HG02610 (cell line): ENCODE results near the gene CNDP1.
"Not testable (repeated sequence)": the region's sequence is repeated elsewhere in the genome, so short reads cannot be mapped to it uniquely, and the experiment has no call there.

Source experiments
- ATAC-seq: cut with Tn5 transposase; IDR thresholded peaks from one replicate; pipeline ENCODE4 v1.9.1; 2021; ENCODE audit warnings: mild to moderate bottlenecking, moderate library complexity; ENCODE audit not compliant: unreplicated experiment

Gene CNDP1

DNA sequence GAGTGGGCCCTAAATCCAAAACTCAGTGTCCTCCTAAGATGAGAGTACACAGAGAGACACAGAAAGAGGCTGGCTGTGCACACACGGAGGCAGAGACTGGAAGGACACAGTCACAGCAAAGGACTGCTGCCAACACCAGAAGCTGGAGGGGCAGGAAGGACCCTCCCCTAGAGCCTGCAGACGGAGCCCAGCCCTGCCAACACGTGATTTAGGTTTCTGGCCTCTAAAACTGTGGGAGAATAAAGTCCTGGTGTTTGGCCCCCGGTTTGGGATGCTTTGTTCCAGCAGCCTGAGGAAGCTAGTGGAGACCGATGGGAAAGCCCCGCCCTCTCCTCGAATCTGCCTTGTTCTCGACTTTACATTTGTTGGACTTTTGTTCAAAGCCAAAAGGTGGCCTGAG lies 10.6 kb downstream of the CNDP1 start:
- no peak for ATAC-seq

GRCh38 chr18:74546007-74546406 lies 11.7 kb downstream of the CNDP1 start:
- no peak for ATAC-seq

GRCh38 chr18:74546751-74547530 lies 12.6 kb downstream of the CNDP1 start:
- no peak for ATAC-seq

DNA sequence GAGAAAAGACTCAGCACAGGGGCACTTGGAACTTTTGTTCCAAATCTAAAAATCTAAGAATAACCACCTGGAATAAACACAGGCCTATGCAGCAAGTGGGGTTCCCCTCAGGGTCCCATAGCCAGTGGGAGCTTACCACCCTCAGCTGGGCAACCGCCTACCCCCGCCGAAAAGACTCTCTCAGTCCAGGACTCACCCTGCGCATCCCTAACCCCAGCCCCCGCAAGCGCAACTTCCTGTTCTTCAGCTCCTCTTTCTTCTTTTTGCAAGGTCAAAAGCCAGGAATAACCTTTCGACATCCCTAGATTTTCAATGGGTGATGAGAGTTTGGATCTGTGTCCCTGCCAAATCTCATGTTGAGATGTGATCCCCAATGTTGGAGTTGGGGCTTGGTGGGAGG lies 13.6 kb downstream of the CNDP1 start:
- ATAC-seq = no peak

DNA sequence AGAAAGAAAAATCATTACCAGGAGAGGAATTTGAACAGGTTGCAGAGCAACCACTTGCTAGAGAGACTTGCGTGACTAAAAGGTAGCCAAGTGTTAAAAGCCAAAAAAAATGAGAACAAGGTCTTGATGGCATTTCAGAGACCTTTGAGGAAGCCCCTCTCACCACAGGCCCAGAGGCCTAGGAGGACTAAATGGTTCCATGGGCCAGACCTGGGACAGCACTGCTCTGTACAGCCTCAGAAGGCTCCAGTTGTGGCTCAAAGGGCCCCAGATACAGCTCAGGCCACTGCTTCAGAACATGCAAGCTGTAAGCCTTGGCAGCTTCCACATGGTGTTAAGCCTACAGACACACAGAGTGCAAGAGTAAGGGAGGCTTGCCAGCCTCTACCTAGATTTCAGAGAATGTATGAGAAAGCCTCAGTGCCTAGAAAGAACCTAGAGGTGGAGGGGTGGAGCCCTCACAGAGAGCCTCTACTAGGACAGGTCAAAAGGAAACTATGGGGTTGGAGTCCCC lies 15.3 kb downstream of the CNDP1 start:
- no peak for ATAC-seq

- no peak for ATAC-seq
Observed at GRCh38 chr18:74550886-74551285, 16.6 kb downstream of the CNDP1 start.

GRCh38 chr18:74551452-74551851 lies 17.2 kb downstream of the CNDP1 start:
- ATAC-seq = no peak

DNA sequence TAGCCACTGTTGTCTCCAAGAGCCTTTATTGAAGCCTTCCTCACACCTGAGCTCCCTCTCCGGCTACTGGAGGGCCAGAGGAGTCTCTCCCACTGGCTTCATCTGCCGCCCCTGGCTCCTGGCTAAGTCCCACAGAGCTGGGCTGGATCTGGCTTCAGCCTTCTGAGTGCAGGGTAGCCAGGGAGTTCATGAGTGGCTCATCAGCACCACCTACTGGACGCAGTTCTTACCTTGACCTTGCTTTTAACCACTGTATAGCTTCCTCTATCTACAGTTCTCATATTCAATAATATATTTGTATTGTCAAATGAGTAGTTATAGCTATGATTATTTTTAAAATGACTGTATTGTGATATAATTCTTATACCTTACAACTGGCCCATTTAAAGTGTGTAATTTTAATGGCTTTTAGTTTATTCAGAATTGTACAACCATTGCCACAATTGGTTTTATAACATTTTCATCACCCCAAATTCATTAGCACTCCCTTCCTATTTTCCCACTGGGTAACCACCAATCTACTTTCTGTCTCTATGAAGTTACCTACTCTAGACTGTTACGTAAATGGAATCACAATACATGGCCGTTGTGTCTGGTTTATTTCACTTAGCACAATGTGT lies 17.7 kb downstream of the CNDP1 start:
- peak; percentile 96 for ATAC-seq

- no peak for ATAC-seq
Observed at GRCh38 chr18:74556126-74556525, 21.8 kb downstream of the CNDP1 start.

DNA sequence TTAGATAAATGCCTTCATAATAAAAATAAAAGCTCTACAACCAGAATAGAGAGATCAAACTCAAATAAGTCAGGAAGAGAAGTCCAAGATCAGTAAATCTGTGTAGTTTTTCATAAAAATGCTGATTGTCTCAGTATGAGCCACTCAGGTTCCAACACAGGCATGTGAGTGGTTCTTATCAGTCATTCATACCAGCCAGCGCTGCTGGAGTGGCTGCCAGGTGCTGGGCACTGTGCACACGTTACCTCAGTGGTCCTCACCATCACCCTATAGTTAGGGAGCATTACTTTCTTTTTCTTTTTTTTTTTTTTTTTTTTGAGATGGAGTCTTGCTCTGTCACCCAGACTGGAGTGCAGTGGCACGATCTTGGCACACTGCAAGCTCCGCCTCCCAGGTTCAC lies 23.8 kb downstream of the CNDP1 start:
- no peak for ATAC-seq

DNA sequence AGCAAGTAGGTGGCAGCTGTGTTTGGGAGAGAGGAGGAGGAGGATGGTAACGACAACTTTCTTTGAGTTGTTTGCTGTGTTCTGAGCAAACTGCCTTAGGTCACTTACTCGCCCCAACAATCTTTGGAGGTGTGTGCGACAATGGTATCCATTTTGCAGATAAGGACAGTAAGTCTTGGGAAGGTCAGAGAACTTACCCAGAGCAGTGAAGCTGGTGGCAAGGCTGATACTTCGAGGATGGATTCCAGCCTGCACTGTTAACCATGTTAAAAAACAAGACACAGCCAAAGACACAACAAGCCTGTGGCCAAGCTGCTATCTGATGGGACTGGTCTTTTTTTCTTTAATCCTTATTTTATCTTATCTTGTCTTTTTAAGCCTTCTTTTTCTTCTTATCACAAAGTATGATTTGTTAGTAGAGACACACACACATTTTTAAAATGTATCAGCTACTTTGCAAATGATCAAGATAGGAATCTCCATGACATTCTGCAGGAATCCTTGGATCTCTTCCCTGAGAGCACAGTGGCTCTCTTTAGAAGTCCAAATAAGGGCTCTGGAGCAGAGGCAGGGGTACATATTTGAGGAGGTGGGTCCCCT lies 27.9 kb downstream of the CNDP1 start:
- no peak for ATAC-seq

- ATAC-seq = no peak
Observed at GRCh38 chr18:74562775-74563174, 28.5 kb downstream of the CNDP1 start.

GRCh38 chr18:74563999-74564398 lies 29.7 kb downstream of the CNDP1 start:
- no peak for ATAC-seq

DNA sequence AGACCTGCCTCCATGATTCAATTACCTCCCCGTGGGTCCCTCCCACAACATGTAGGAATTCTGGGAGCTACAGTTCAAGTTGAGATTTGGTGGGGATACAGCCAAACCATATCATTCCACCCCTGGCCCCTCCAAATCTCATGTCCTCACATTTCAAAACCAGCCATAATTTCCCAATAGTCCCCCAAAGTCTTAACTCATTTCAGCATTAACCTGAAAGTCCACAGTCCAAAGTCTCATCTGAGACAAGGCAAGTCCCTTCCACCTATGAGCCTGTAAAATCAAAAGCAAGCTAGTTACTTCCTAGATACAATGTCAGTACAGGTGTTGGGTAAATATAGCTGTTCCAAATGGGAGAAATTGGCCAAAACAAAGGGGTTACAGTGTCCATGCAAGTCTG lies 30.9 kb downstream of the CNDP1 start:
- ATAC-seq = not testable (repeated sequence)

GRCh38 chr18:74565993-74566392 lies 31.7 kb downstream of the CNDP1 start:
- not testable (repeated sequence) for ATAC-seq

GRCh38 chr18:74567822-74568221 lies 33.5 kb downstream of the CNDP1 start:
- no peak for ATAC-seq

- ATAC-seq = no peak
Observed at GRCh38 chr18:74569401-74569800, 35.1 kb downstream of the CNDP1 start.

DNA sequence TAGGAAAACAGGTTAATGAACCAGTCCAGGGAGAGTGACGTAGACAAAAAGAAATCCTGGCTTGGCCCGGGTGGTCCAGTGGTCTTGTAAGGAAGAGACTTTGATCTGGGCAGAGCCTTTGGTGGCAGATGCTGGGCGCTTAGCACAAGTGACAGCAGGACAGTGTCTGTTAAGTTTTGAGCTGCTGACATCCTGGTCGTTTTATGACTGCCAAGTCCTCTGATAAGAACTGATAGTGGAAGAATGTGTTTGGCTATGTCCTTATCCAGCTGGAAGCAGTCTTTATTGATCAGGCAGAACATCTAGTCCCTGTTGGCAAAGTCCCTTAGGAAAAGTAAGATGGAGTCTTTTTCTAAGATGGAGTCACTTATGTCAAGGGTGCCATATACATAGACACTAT lies 36.0 kb downstream of the CNDP1 start:
- ATAC-seq = no peak

DNA sequence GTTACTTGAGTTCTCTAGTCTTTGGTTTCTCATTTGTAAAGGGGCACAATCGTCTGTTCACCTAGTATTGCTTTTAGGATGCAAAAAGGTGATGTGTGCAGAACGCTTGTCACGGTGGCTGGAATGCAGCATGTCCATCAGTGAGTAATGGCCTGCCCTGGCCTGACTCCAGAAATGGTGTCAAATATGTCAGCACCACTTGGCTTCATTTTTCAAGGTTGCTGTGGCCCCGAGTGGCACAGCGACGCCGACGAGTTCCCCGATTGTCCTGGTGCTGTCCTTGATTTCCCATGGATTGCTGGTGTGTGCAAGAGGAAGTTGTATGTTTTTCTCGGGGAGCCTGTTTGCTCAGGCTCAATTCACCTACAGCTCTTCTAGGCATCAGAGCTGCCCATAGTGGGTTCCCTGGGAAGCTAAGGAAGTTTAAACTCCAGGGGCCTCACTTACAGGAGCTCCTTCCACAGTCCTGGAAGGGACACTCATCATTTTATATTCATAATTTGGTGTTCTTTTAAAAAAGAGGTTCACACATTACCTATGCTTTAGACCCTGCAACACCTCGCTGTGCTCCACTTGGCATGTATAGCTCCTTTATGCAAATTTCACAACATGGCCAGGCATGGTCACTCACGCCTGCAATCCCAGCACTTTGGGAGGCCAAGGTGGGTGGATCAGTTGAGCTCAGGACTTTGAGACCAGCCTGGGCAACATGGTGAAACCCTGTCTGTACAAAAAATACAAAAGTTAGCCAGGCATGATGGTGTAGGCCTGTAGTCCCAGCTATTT lies 37.8 kb downstream of the CNDP1 start:
- ATAC-seq = no peak

GRCh38 chr18:74573053-74573452 lies 38.8 kb downstream of the CNDP1 start:
- no peak for ATAC-seq

- no peak for ATAC-seq
Observed at GRCh38 chr18:74574916-74575315, 40.6 kb downstream of the CNDP1 start.
